BE2C (cell line): ENCODE data around the gene S100A8.
A peak's percentile ranks its signal among the peaks of the same experiment; 100 is the strongest.

ENCODE experiments used
- DNase-seq: peaks from one replicate; pipeline ENCODE4 v3.0.0-alpha.2; 2020
- H3K27me3 ChIP-seq: fragments of 250-450 bp; sonication (Bioruptor Pico); 2 replicates; pipeline ENCODE4 v1.5.1; 2020; ENCODE audit warnings: mild to moderate bottlenecking
- H3K36me3 ChIP-seq: fragments of 250-450 bp; sonication (Bioruptor Pico); 2 replicates; pipeline ENCODE4 v1.5.1; 2020; ENCODE audit warnings: mild to moderate bottlenecking
- H3K4me1 ChIP-seq: fragments of 250-450 bp; sonication (Bioruptor Pico); 2 replicates; pipeline ENCODE4 v1.5.1; 2020
- H3K4me3 ChIP-seq: 2 replicates; pipeline ENCODE4 v1.5.1; 2011; ENCODE audit warnings: low read depth, low read length
- H3K9me3 ChIP-seq: fragments of 250-450 bp; sonication (Bioruptor Pico); 2 replicates; pipeline ENCODE4 v1.5.1; 2020
- CTCF ChIP-seq: IDR thresholded peaks from 2 replicates; pipeline ENCODE4 v1.5.1; 2012; ENCODE audit warnings: mild to moderate bottlenecking, low read depth, low read length

S100A8 gene

GRCh38 chr1:153357853-153358690 lies 32.8 kb downstream of the S100A8 start, which contains the start of gene S100A9:
Gene S100A9, plus strand, starts transcription at chr1:153357854. Its CDS starts 430 bp downstream, at chr1:153358284.
- TF ChIP-seq CTCF = no peak
- DNase-seq = no peak
- Histone ChIP-seq H3K36me3 (no peaks in the 10 kb centered on the region), H3K9me3 (no peaks in the 10 kb centered on the region), H3K4me1 (no peaks in the 10 kb centered on the region), H3K4me3 (no peak within 1 kb of the TSS), H3K27me3 (no peaks in the 10 kb centered on the region)

- no peak for DNase-seq
- no peaks in the 10 kb centered on the region for H3K36me3 ChIP-seq
- H3K9me3 ChIP-seq = no peaks in the 10 kb centered on the region
- H3K4me1 ChIP-seq = no peaks in the 10 kb centered on the region
- TF ChIP-seq CTCF = no peak
- no peaks in the 10 kb centered on the region for H3K27me3 ChIP-seq
- H3K4me3 ChIP-seq = no peak overlapping the region
Measured at GRCh38 chr1:153357076-153357852, 33.6 kb downstream of the S100A8 start.

GRCh38 chr1:153356392-153357075 lies 34.3 kb downstream of the S100A8 start:
- no peaks in the 10 kb centered on the region for H3K36me3 ChIP-seq
- no peak overlapping the region for H3K4me3 ChIP-seq
- peaks cover 1% of the 10 kb centered on the region; the same call in 1 of the 2 replicates for H3K27me3 ChIP-seq
- H3K9me3 ChIP-seq = no peaks in the 10 kb centered on the region
- no peak for TF ChIP-seq CTCF
- DNase-seq = no peak
- no peaks in the 10 kb centered on the region for H3K4me1 ChIP-seq

GRCh38 chr1:153355445-153356071 lies 35.3 kb downstream of the S100A8 start:
- peak; percentile 82 for DNase-seq
- Histone ChIP-seq H3K27me3 (peaks cover 10% of the 10 kb centered on the region), H3K4me1 (no peaks in the 10 kb centered on the region), H3K36me3 (no peaks in the 10 kb centered on the region), H3K9me3 (no peaks in the 10 kb centered on the region), H3K4me3 (no peak overlapping the region)
- peak; percentile 80 for TF ChIP-seq CTCF

DNA sequence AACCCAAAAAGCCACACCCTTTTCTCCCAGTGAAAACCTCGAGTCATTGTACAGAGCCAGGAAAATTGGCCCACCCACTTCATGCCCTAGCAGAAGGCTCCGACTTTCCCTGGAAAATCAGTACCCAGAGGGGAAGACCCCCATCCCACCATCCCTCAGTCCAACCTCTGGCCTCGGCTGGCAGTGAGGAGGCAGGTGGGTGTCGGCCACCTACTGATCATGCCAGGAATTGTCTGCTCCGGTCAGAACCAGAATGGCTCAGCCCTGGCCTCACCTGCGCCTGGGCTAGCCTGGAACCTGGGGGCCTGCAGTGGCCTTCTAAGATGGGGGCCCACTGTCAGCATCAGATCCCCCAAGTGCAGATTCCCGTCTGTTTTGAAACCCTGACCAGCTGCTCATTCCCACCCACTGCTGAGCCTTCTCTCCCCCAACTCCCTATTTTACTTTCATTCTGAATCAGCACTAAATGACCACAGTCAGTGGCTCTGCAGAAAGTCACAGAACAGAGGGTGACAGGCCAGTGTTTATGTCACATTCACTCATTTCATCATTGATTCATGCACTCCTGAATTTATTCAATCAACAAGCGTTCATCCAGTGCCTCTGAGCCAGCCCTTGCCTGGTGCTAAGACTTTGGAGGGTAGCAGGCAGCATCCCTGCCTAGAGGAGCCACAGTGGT lies 36.2 kb downstream of the S100A8 start:
- Histone ChIP-seq H3K4me1 (no peaks in the 10 kb centered on the region), H3K4me3 (no peak overlapping the region), H3K27me3 (peaks cover 15% of the 10 kb centered on the region), H3K36me3 (no peaks in the 10 kb centered on the region), H3K9me3 (no peaks in the 10 kb centered on the region)
- no peak for DNase-seq
- 0 out of 2 replicates have a peak, but pooled peaks have one; percentile 3 for TF ChIP-seq CTCF
